Measurements from ENCODE around the gene BCAR1.

- TF ChIP-seq CTCF (IDR thresholded peaks at IDR 0.05), result no peak
- no peak for TF ChIP-seq POLR2AphosphoS5 (IDR thresholded peaks at IDR 0.05)
These were observed 43.1 kb downstream of the BCAR1 start for GRCh38 chr16:75208242-75208825.

Data from suprapubic skin (tissue), 3 donors.